ENCODE measurements around the gene CEP97.
A peak's percentile ranks its signal among the peaks of the same experiment; 100 is the strongest.
"Not testable (repeated sequence)": the region's sequence is repeated elsewhere in the genome, so short reads cannot be mapped to it uniquely, and the experiment has no call there.

The CEP97 gene

GRCh38 chr3:101753386-101754113, 29.1 kb downstream of the CEP97 start:
- not testable (repeated sequence) for DNase-seq (ENCODE audit: low read depth, low spot score); H3K27ac ChIP-seq

GRCh38 chr3:101758224-101758623, 33.8 kb downstream of the CEP97 start:
- no peak for DNase-seq (ENCODE audit: low read depth, low spot score)

GRCh38 chr3:101762041-101762646, 37.7 kb downstream of the CEP97 start:
- H3K27ac ChIP-seq = peak overlapping the region; percentile 7
- no peak for DNase-seq (ENCODE audit: low read depth, low spot score)

More at GRCh38 chr3:101758224-101758623, 33.8 kb downstream of the CEP97 start:
- H3K27ac ChIP-seq = no peak overlapping the region

- DNase-seq (ENCODE audit: low read depth, low spot score); H3K27ac ChIP-seq: not testable (repeated sequence)
These were observed 53.4 kb downstream of the CEP97 start for GRCh38 chr3:101777745-101778281.

- H3K27ac ChIP-seq = peak overlapping the region; percentile 23
- no peak for DNase-seq (ENCODE audit: low read depth, low spot score)
These were observed 54.1 kb downstream of the CEP97 start for GRCh38 chr3:101778385-101779046.

GRCh38 chr3:101779047-101779821, 54.8 kb downstream of the CEP97 start, which contains the start of gene NXPE3:
Gene NXPE3, plus strand, starts transcription at chr3:101779211. Its CDS starts 6,386 bp downstream, at chr3:101785597.
- H3K27ac ChIP-seq = peak within 1 kb of the TSS; percentile 23
- DNase-seq (ENCODE audit: low read depth, low spot score) = no peak

GRCh38 chr3:101779822-101780381, 55.5 kb downstream of the CEP97 start:
- no peak overlapping the region for H3K27ac ChIP-seq
- no peak for DNase-seq (ENCODE audit: low read depth, low spot score)

- H3K27ac ChIP-seq = no peak overlapping the region
- DNase-seq (ENCODE audit: low read depth, low spot score) = no peak
These were observed 56.2 kb downstream of the CEP97 start for GRCh38 chr3:101780661-101781060.

- no peak for DNase-seq (ENCODE audit: low read depth, low spot score)
- H3K27ac ChIP-seq = no peak overlapping the region
These were observed 56.8 kb downstream of the CEP97 start for GRCh38 chr3:101781166-101781565.

- H3K27ac ChIP-seq = no peak overlapping the region
- DNase-seq (ENCODE audit: low read depth, low spot score) = no peak
These were observed 60.6 kb downstream of the CEP97 start for GRCh38 chr3:101784855-101785613.

GRCh38 chr3:101791778-101792177, 67.4 kb downstream of the CEP97 start:
- H3K27ac ChIP-seq = no peak overlapping the region
- no peak for DNase-seq (ENCODE audit: low read depth, low spot score)

- no peak for DNase-seq (ENCODE audit: low read depth, low spot score)
- H3K27ac ChIP-seq = no peak overlapping the region
These were observed 71.8 kb downstream of the CEP97 start for GRCh38 chr3:101796077-101796680.

GRCh38 chr3:101801174-101801573, 76.8 kb downstream of the CEP97 start:
- no peak for DNase-seq (ENCODE audit: low read depth, low spot score)
- H3K27ac ChIP-seq = no peak overlapping the region

GRCh38 chr3:101802179-101802578, 77.8 kb downstream of the CEP97 start:
- H3K27ac ChIP-seq = no peak overlapping the region
- no peak for DNase-seq (ENCODE audit: low read depth, low spot score)

GRCh38 chr3:101803173-101803782, 78.9 kb downstream of the CEP97 start:
- H3K27ac ChIP-seq = no peak overlapping the region

GRCh38 chr3:101803939-101804338, 79.5 kb downstream of the CEP97 start:
- DNase-seq (ENCODE audit: low read depth, low spot score) = no peak
- no peak overlapping the region for H3K27ac ChIP-seq

More at GRCh38 chr3:101803173-101803782, 78.9 kb downstream of the CEP97 start:
- no peak for DNase-seq (ENCODE audit: low read depth, low spot score)

- no peak for DNase-seq (ENCODE audit: low read depth, low spot score)
- H3K27ac ChIP-seq = no peak overlapping the region
These were observed 82.1 kb downstream of the CEP97 start for GRCh38 chr3:101806491-101806890.

- no peak overlapping the region for H3K27ac ChIP-seq
- DNase-seq (ENCODE audit: low read depth, low spot score) = no peak
These were observed 83.5 kb downstream of the CEP97 start for GRCh38 chr3:101807888-101808287.

Data from epithelial cell of prostate (primary cell).